ENCODE measurements around the gene GYPB. TPM values are rescaled to one million over a fixed set of nuclear protein-coding genes. Genes with fewer than 3 reads are reported as not detected.
"Not testable (repeated sequence)": the region's sequence is repeated elsewhere in the genome, so short reads cannot be mapped to it uniquely, and the experiment has no call there.

Gene GYPB
- total and polyA plus RNA-seq, 2 of the 8 experiments (the other 6 are each of a cell fraction or from before 2014, with no cell fraction given): not detected

GRCh38 chr4:144018223-144019000 is 768 bp downstream of the GYPB start:
- not testable (repeated sequence) for H3K27me3 ChIP-seq (replicated peaks in 1 of 4; ENCODE audit: control insufficient read depth in 3 of 4, extremely low read depth in 1 of 4, insufficient read depth in 3 of 4, low read length in 3 of 4)

DNA sequence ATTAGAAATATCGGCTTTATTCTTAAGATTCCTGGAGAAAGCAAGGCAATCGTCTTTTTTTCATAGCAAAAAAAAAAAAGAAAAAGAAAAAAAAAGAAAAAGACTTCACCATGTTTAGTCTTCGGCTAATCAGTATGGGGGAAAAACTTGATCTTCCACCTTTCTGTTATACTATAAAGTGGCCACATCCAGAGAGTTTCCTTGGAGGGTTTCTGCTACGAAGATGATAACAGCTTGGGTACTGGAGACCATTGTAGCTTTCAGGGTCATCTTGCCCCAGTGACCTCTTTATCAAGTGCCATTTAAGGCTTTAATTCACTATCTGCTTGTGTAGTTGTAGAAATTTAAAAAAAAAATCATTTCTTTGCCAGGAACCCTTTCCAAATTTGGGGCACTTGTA is 1.9 kb downstream of the GYPB start:
- H3K14ac ChIP-seq (ENCODE audit: insufficient read length); H3K36me3 ChIP-seq (ENCODE audit: control insufficient read depth in 2 of 4, insufficient read depth in 4 of 4, low read length in 3 of 4); H2BK5ac ChIP-seq (ENCODE audit: low read depth, low read length); H2BK120ac ChIP-seq (replicated peaks; ENCODE audit: low read depth, low read length); H3K23me2 ChIP-seq (ENCODE audit: low read depth, low read length); H4K8ac ChIP-seq (ENCODE audit: extremely low read depth, insufficient read depth, low read length); H2AK5ac ChIP-seq (ENCODE audit: low read depth, low read length); H3K9ac ChIP-seq (replicated peaks in 1 of 4; ENCODE audit: extremely low read depth in 1 of 4, low read depth in 3 of 4, low read length in 3 of 4); DNase-seq (ENCODE audit: low read depth in 1 of 2, low spot score in 2 of 2); H3K23ac ChIP-seq (ENCODE audit: insufficient read length); H2AFZ ChIP-seq (ENCODE audit: low read length); H3K79me1 ChIP-seq (ENCODE audit: low read depth, low read length); H3K4me2 ChIP-seq (ENCODE audit: insufficient read depth in 1 of 2, low read depth in 2 of 2, low read length in 2 of 2); POLR2A ChIA-PET (ENCODE audit: partially characterized antibody); H3K27ac ChIP-seq (ENCODE audit: low read depth, low read length); FAIRE-seq; H3K56ac ChIP-seq (replicated peaks; ENCODE audit: insufficient read length, low read depth, low read length); H4K5ac ChIP-seq (ENCODE audit: insufficient read length, low read depth, low read length); H2BK15ac ChIP-seq (ENCODE audit: low read length); H4K20me1 ChIP-seq (replicated peaks in 1 of 2; ENCODE audit: control insufficient read depth in 1 of 2, insufficient read depth in 2 of 2, low read length in 2 of 2); CTCF ChIA-PET (ENCODE audit: partially characterized antibody); H3K79me2 ChIP-seq (ENCODE audit: control insufficient read depth in 1 of 2, insufficient read depth in 2 of 2, low read length in 2 of 2); H2BK12ac ChIP-seq (ENCODE audit: low read depth, low read length); H4K91ac ChIP-seq (replicated peaks; ENCODE audit: insufficient read length, low read length); H3K4me3 ChIP-seq (ENCODE audit: extremely low read depth in 1 of 4, insufficient read depth in 2 of 4, low read depth in 3 of 4, low read length in 4 of 4); H3K18ac ChIP-seq (ENCODE audit: extremely low read depth, low read length); H3K27me3 ChIP-seq (replicated peaks in 1 of 4; ENCODE audit: control insufficient read depth in 3 of 4, extremely low read depth in 1 of 4, insufficient read depth in 3 of 4, low read length in 3 of 4); H3K4ac ChIP-seq (replicated peaks; ENCODE audit: insufficient read length, low read depth, low read length); H3K4me1 ChIP-seq (replicated peaks in 1 of 4; ENCODE audit: control insufficient read depth in 3 of 4, insufficient read depth in 4 of 4, low read length in 3 of 4); H3K9me3 ChIP-seq (ENCODE audit: insufficient read depth in 2 of 2, low read depth in 1 of 2, low read length in 1 of 2); H2BK20ac ChIP-seq (ENCODE audit: low read length): not testable (repeated sequence)
- WGBS, 2 experiments (ENCODE audit: extremely low coverage in 1 of 2, insufficient coverage in 1 of 2, insufficient read length in 1 of 2, insufficient replicate concordance in 2 of 2, low coverage in 1 of 2, low lambda C conversion rate in 2 of 2, missing lambda C conversion rate in 1 of 2): 93% methylated on average over 2 of the region's 4 CpGs; no CpG with 5 or more reads in 1 of the 2 experiments

More at GRCh38 chr4:144018223-144019000, 768 bp downstream of the GYPB start:
- H2BK12ac ChIP-seq (ENCODE audit: low read depth, low read length); H3K56ac ChIP-seq (replicated peaks; ENCODE audit: insufficient read length, low read depth, low read length); POLR2A ChIA-PET (ENCODE audit: partially characterized antibody); H3K23ac ChIP-seq (ENCODE audit: insufficient read length); H3K4me3 ChIP-seq (ENCODE audit: extremely low read depth in 1 of 4, insufficient read depth in 2 of 4, low read depth in 3 of 4, low read length in 4 of 4); H3K18ac ChIP-seq (ENCODE audit: extremely low read depth, low read length); H3K79me2 ChIP-seq (ENCODE audit: control insufficient read depth in 1 of 2, insufficient read depth in 2 of 2, low read length in 2 of 2); H2BK15ac ChIP-seq (ENCODE audit: low read length); H3K27ac ChIP-seq (ENCODE audit: low read depth, low read length); H4K91ac ChIP-seq (replicated peaks; ENCODE audit: insufficient read length, low read length); H3K23me2 ChIP-seq (ENCODE audit: low read depth, low read length); H2AK5ac ChIP-seq (ENCODE audit: low read depth, low read length); H3K79me1 ChIP-seq (ENCODE audit: low read depth, low read length); H3K9me3 ChIP-seq (ENCODE audit: insufficient read depth in 2 of 2, low read depth in 1 of 2, low read length in 1 of 2); H2AFZ ChIP-seq (ENCODE audit: low read length); H3K4me2 ChIP-seq (ENCODE audit: insufficient read depth in 1 of 2, low read depth in 2 of 2, low read length in 2 of 2); H4K5ac ChIP-seq (ENCODE audit: insufficient read length, low read depth, low read length); H3K4ac ChIP-seq (replicated peaks; ENCODE audit: insufficient read length, low read depth, low read length); DNase-seq (ENCODE audit: low read depth in 1 of 2, low spot score in 2 of 2); H2BK5ac ChIP-seq (ENCODE audit: low read depth, low read length); H3K14ac ChIP-seq (ENCODE audit: insufficient read length); H2BK120ac ChIP-seq (replicated peaks; ENCODE audit: low read depth, low read length); H3K9ac ChIP-seq (replicated peaks in 1 of 4; ENCODE audit: extremely low read depth in 1 of 4, low read depth in 3 of 4, low read length in 3 of 4); H4K8ac ChIP-seq (ENCODE audit: extremely low read depth, insufficient read depth, low read length); H4K20me1 ChIP-seq (replicated peaks in 1 of 2; ENCODE audit: control insufficient read depth in 1 of 2, insufficient read depth in 2 of 2, low read length in 2 of 2); H3K36me3 ChIP-seq (ENCODE audit: control insufficient read depth in 2 of 4, insufficient read depth in 4 of 4, low read length in 3 of 4); CTCF ChIA-PET (ENCODE audit: partially characterized antibody); H2BK20ac ChIP-seq (ENCODE audit: low read length); FAIRE-seq; H3K4me1 ChIP-seq (replicated peaks in 1 of 4; ENCODE audit: control insufficient read depth in 3 of 4, insufficient read depth in 4 of 4, low read length in 3 of 4): not testable (repeated sequence)
- WGBS, 2 experiments (ENCODE audit: extremely low coverage in 1 of 2, insufficient coverage in 1 of 2, insufficient read length in 1 of 2, insufficient replicate concordance in 2 of 2, low coverage in 1 of 2, low lambda C conversion rate in 2 of 2, missing lambda C conversion rate in 1 of 2): 91% methylated on average over 3 of the region's 3 CpGs; no CpG with 5 or more reads in 1 of the 2 experiments

Data from H1 (cell line).